ENCODE data around the gene CFAP97D1.

- no peak for TF ChIP-seq CTCF (conservative IDR thresholded peaks at IDR 0.05; ENCODE audit: low read depth in 2 of 2)
- TF ChIP-seq POLR2AphosphoS5 (IDR thresholded peaks at IDR 0.05; ENCODE audit: low read depth), result no peak
- TF ChIP-seq REST (IDR thresholded peaks at IDR 0.05; ENCODE audit: unreplicated experiment), result no peak
- TF ChIP-seq EZH2 (IDR thresholded peaks at IDR 0.05; ENCODE audit: low read depth, unreplicated experiment), result no peak
- no peak for TF ChIP-seq EZH2phosphoT487 (IDR thresholded peaks at IDR 0.05; ENCODE audit: unreplicated experiment)
Observed at GRCh38 chr17:43810226-43810715, 30.0 kb downstream of the CFAP97D1 start.

All from GM23338 (cell line).